ENCODE measurements around the gene EYA2.

DNA sequence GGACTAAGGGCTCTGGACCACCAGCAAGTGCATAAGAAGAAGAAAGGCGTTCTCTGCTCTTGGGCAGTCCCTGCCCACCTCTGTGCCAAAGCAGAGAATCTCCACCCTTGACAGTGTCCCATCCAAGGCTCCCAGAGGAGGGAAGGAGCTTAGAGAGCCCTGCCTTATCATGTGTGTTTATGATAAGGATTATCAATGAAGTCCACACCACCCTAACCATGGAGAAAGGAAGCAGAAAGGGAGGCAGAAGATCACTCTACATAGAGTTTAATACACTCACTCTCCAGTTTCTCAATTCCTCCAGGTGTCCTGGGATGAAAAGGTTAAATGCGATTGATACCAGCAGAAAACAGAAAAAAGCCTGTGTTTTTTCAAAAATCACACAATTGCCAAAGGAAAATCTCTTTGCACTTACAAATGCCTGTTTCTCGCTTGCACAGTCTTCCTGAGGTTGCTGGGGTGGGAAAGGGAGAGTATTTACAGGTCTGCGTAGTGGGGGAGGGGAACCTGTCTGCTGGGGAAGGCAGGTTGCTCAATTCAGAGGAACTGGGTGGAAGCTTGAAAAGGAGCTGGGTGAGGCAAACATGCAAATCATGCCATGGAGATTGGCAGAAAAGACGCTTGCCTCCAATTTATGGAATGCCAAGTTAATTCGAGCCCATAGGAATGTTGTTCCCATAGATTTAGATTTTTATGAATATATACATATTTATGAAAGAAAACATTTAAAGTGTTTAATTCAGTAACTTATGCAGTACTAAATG is 104.0 kb downstream of the EYA2 start:
- TF ChIP-seq, protein P1, sequence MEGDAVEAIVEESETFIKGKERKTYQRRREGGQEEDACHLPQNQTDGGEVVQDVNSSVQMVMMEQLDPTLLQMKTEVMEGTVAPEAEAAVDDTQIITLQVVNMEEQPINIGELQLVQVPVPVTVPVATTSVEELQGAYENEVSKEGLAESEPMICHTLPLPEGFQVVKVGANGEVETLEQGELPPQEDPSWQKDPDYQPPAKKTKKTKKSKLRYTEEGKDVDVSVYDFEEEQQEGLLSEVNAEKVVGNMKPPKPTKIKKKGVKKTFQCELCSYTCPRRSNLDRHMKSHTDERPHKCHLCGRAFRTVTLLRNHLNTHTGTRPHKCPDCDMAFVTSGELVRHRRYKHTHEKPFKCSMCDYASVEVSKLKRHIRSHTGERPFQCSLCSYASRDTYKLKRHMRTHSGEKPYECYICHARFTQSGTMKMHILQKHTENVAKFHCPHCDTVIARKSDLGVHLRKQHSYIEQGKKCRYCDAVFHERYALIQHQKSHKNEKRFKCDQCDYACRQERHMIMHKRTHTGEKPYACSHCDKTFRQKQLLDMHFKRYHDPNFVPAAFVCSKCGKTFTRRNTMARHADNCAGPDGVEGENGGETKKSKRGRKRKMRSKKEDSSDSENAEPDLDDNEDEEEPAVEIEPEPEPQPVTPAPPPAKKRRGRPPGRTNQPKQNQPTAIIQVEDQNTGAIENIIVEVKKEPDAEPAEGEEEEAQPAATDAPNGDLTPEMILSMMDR (conservative IDR thresholded peaks at IDR 0.05; ENCODE audit: low read length) = no peak
- TF ChIP-seq EZH2phosphoT487 (IDR thresholded peaks at IDR 0.05; ENCODE audit: borderline replicate concordance) = no peak

Measured in Loucy (cell line).